SU-DHL-6 (cell line): ENCODE data around the gene AKAP6.

Experiments
- H2AFZ ChIP-seq: fragments of 200-600 bp; sonication (generic); 2 replicates; pipeline ENCODE4 v1.6.1; 2014; ENCODE audit warnings: low read depth, mild to moderate bottlenecking, moderate library complexity, mixed read lengths, antibody characterized with exemption, low read length; ENCODE audit not compliant: severe bottlenecking
- H3F3A ChIP-seq: fragments of 200-600 bp; shearing (Covaris generic); 2 replicates; pipeline ENCODE4 v1.6.0; 2016; ENCODE audit warnings: antibody characterized with exemption, mild to moderate bottlenecking; ENCODE audit not compliant: insufficient read depth
- H3K27ac ChIP-seq: fragments of 200-600 bp; sonication (generic); 2 replicates; pipeline ENCODE4 v1.5.1; 2016; ENCODE audit warnings: low read depth, mild to moderate bottlenecking, low read length, moderate library complexity, mixed read lengths
- H3K27me3 ChIP-seq: fragments of 200-600 bp; sonication (generic), shearing (Covaris generic); 2 replicates; pipeline ENCODE4 v1.6.0; 2014; ENCODE audit warnings: mild to moderate bottlenecking, low read length
- H3K36me3 ChIP-seq: fragments of 200-600 bp; sonication (generic); 2 replicates; pipeline ENCODE4 v1.6.1; 2014; ENCODE audit warnings: mild to moderate bottlenecking, low read length, mixed read lengths
- H3K4me2 ChIP-seq: fragments of 300-600, 200-600 bp; shearing (Covaris generic), sonication (generic); 2 replicates; pipeline ENCODE4 v1.6.0; 2014; ENCODE audit warnings: low read length, low read depth, mild to moderate bottlenecking; ENCODE audit not compliant: poor library complexity, severe bottlenecking
- H3K4me3 ChIP-seq: fragments of 200-600 bp; sonication (generic); 2 replicates; pipeline ENCODE4 v1.5.1; 2014; ENCODE audit warnings: antibody characterized with exemption, low read length, mild to moderate bottlenecking, mixed read lengths; ENCODE audit not compliant: insufficient read depth, poor library complexity, severe bottlenecking
- H3K79me2 ChIP-seq: fragments of 200-600 bp; sonication (generic); 2 replicates; pipeline ENCODE4 v1.6.1; 2014; ENCODE audit warnings: mild to moderate bottlenecking, low read length, moderate library complexity; ENCODE audit not compliant: insufficient read depth
- H3K9ac ChIP-seq: fragments of 200-600 bp; sonication (generic); 2 replicates; pipeline ENCODE4 v1.7.0; 2014; ENCODE audit warnings: mild to moderate bottlenecking, low read length
- H3K9me2 ChIP-seq: fragments of 200-600 bp; sonication (generic); replicated peaks from 2 replicates; pipeline ENCODE4 v1.6.1; 2014; ENCODE audit warnings: low read length; ENCODE audit not compliant: insufficient read depth
- H3K9me3 ChIP-seq: fragments of 200-600 bp; sonication (generic); 2 replicates; pipeline ENCODE4 v1.6.1; 2014; ENCODE audit warnings: low read length, mixed read lengths; ENCODE audit not compliant: insufficient read depth
- H4K20me1 ChIP-seq: fragments of 200-600 bp; sonication (generic); 2 replicates; pipeline ENCODE4 v1.6.1; 2014; ENCODE audit warnings: low read depth, mild to moderate bottlenecking, antibody characterized with exemption, low read length, moderate library complexity, mixed read lengths
- EZH2phosphoT487 ChIP-seq: fragments of 200-600 bp; sonication (generic), shearing (Covaris generic); conservative IDR thresholded peaks from 2 replicates; pipeline ENCODE4 v1.6.1; 2018; ENCODE audit warnings: mild to moderate bottlenecking, antibody characterized with exemption, low read length, moderate library complexity, mixed read lengths
- TF ChIP-seq, protein P1 (sequence below): fragments of 200-600 bp; sonication (generic); IDR thresholded peaks from one replicate; pipeline ENCODE4 v1.5.1; 2017; ENCODE audit warnings: antibody characterized with exemption, mild to moderate bottlenecking, low read length, moderate library complexity; ENCODE audit not compliant: insufficient read depth, poor library complexity, severe bottlenecking

Gene AKAP6

DNA sequence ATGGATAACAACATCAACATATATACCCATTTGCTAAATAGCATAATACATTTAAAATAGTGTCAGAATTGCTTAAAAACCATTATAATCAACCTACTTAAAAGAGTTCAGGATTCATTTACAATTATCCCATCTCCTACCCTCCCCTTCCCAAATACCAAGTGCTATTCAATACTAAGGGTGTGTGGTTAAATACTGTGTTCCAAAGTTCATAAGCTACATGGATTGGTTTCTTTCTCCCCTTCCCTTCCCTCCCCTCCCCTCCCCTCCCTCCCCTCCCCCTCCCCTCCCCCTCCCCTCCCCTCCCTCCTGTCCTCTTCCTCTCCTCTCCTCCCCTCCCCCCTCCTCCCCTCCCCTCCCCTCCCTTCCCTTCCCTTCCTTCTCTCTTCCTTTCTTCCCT lies 512.6 kb downstream of the AKAP6 start:
- H3K4me2 ChIP-seq, result no peak overlapping the region
- H3K27me3 ChIP-seq, result no peaks in the 10 kb centered on the region
- no peaks in the 10 kb centered on the region for H4K20me1 ChIP-seq
- H3K9me3 ChIP-seq, result no peaks in the 10 kb centered on the region
- H3K79me2 ChIP-seq, result no peaks in the 10 kb centered on the region
- H2AFZ ChIP-seq, result no peak overlapping the region
- TF ChIP-seq, protein P1, sequence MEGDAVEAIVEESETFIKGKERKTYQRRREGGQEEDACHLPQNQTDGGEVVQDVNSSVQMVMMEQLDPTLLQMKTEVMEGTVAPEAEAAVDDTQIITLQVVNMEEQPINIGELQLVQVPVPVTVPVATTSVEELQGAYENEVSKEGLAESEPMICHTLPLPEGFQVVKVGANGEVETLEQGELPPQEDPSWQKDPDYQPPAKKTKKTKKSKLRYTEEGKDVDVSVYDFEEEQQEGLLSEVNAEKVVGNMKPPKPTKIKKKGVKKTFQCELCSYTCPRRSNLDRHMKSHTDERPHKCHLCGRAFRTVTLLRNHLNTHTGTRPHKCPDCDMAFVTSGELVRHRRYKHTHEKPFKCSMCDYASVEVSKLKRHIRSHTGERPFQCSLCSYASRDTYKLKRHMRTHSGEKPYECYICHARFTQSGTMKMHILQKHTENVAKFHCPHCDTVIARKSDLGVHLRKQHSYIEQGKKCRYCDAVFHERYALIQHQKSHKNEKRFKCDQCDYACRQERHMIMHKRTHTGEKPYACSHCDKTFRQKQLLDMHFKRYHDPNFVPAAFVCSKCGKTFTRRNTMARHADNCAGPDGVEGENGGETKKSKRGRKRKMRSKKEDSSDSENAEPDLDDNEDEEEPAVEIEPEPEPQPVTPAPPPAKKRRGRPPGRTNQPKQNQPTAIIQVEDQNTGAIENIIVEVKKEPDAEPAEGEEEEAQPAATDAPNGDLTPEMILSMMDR, result no peak
- no peak for TF ChIP-seq EZH2phosphoT487
- no peak overlapping the region for H3K4me3 ChIP-seq
- no peaks in the 10 kb centered on the region for H3F3A ChIP-seq
- H3K9ac ChIP-seq, result no peak overlapping the region
- no peak overlapping the region for H3K27ac ChIP-seq
- no peaks in the 10 kb centered on the region for H3K36me3 ChIP-seq
- no peaks in the 10 kb centered on the region for H3K9me2 ChIP-seq

DNA sequence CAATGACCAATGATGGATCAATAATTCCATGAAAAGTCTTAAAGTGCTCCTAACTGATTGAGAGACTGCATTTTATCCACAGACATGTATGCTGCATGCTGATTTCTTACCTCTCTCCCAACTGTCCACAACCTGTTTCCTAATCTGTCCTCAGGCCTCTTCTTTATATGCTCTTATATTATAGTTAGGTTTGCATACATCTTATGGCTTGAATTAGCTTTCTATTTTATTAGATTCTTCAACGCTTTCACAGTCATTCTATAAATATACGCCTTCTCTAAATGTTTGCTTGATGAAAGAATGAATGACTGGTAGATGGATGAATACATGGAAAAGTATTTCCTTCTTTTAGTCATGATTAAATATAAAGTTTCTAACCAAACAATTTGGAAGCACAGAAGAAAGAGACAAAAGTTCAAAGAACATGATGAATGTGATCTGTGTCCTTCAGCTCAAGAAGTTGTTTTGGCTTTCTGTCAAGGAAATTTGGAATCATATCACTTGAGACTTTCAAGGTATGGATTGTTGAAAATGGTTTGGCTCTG lies 517.8 kb downstream of the AKAP6 start:
- Histone ChIP-seq H3K9ac (no peak overlapping the region), H3K4me3 (no peak overlapping the region), H3F3A (no peaks in the 10 kb centered on the region), H4K20me1 (no peaks in the 10 kb centered on the region), H3K9me2 (no peaks in the 10 kb centered on the region), H3K27ac (no peak overlapping the region), H3K27me3 (no peaks in the 10 kb centered on the region), H3K36me3 (no peaks in the 10 kb centered on the region), H3K9me3 (no peaks in the 10 kb centered on the region), H2AFZ (no peak overlapping the region), H3K4me2 (no peak overlapping the region), H3K79me2 (no peaks in the 10 kb centered on the region)
- no peak for TF ChIP-seq EZH2phosphoT487
- TF ChIP-seq, protein P1, result no peak

DNA sequence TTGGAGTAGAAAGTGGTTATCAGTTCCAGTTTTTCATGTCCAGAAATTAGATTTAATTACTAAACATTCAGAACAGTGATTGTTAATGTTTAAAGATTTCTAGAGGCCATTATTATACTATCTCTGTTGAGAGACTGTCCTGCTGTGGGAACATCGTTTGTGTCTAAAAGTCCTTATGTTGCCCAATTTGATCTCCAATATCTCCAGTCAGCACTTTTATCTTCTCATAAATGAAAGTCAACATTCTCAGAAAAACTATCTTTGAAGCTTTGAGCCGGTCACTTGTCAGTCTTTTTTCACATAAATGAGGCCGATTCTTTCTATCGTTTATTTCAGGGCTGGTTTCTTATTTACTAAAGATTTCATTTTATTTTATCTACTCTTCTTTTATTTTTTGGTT lies 518.8 kb downstream of the AKAP6 start:
- Histone ChIP-seq H2AFZ (no peak overlapping the region), H3K9me3 (no peaks in the 10 kb centered on the region), H3K9ac (no peak overlapping the region), H3K4me2 (no peak overlapping the region), H3K27ac (no peak overlapping the region), H3K9me2 (no peaks in the 10 kb centered on the region), H3K79me2 (no peaks in the 10 kb centered on the region), H3K36me3 (no peaks in the 10 kb centered on the region), H3F3A (no peaks in the 10 kb centered on the region), H4K20me1 (no peaks in the 10 kb centered on the region), H3K27me3 (no peaks in the 10 kb centered on the region), H3K4me3 (no peak overlapping the region)
- no peak for TF ChIP-seq EZH2phosphoT487
- TF ChIP-seq, protein P1, result no peak
